Measurements from ENCODE around the gene DHX16.

- TF ChIP-seq CTCF (conservative IDR thresholded peaks at IDR 0.05; ENCODE audit: low read depth in 2 of 2) (no peak), CREB1 (CRISPR knock-in tag; IDR thresholded peaks at IDR 0.05; ENCODE audit: low read depth) (no peak), JUNB (IDR thresholded peaks at IDR 0.05; ENCODE audit: unreplicated experiment) (no peak), EZH2phosphoT487 (IDR thresholded peaks at IDR 0.05; ENCODE audit: unreplicated experiment) (no peak), EZH2 (IDR thresholded peaks at IDR 0.05; ENCODE audit: low read depth, unreplicated experiment) (no peak), POLR2AphosphoS5 (IDR thresholded peaks at IDR 0.05; ENCODE audit: low read depth) (no peak), ZNF114 (CRISPR knock-in tag; IDR thresholded peaks at IDR 0.05) (no peak), REST (IDR thresholded peaks at IDR 0.05; ENCODE audit: unreplicated experiment) (no peak), STAT1 (IDR thresholded peaks at IDR 0.05; ENCODE audit: unreplicated experiment) (no peak)
- TF ChIP-seq, protein P1, sequence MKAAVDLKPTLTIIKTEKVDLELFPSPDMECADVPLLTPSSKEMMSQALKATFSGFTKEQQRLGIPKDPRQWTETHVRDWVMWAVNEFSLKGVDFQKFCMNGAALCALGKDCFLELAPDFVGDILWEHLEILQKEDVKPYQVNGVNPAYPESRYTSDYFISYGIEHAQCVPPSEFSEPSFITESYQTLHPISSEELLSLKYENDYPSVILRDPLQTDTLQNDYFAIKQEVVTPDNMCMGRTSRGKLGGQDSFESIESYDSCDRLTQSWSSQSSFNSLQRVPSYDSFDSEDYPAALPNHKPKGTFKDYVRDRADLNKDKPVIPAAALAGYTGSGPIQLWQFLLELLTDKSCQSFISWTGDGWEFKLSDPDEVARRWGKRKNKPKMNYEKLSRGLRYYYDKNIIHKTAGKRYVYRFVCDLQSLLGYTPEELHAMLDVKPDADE (IDR thresholded peaks at IDR 0.05) = no peak
Measured at GRCh38 chr6:30610065-30610464, 62.7 kb downstream of the DHX16 start.

All from GM23338 (cell line).